GM19328 (cell line): Measurements from ENCODE around the gene C19orf33.
"Not testable (repeated sequence)": the region's sequence is repeated elsewhere in the genome, so short reads cannot be mapped to it uniquely, and the experiment has no call there.

Source experiments
- ATAC-seq: cut with Tn5 transposase; IDR thresholded peaks from one replicate; pipeline ENCODE4 v1.9.1; 2021; ENCODE audit warnings: mild to moderate bottlenecking, moderate library complexity; ENCODE audit not compliant: unreplicated experiment

C19orf33 gene

DNA sequence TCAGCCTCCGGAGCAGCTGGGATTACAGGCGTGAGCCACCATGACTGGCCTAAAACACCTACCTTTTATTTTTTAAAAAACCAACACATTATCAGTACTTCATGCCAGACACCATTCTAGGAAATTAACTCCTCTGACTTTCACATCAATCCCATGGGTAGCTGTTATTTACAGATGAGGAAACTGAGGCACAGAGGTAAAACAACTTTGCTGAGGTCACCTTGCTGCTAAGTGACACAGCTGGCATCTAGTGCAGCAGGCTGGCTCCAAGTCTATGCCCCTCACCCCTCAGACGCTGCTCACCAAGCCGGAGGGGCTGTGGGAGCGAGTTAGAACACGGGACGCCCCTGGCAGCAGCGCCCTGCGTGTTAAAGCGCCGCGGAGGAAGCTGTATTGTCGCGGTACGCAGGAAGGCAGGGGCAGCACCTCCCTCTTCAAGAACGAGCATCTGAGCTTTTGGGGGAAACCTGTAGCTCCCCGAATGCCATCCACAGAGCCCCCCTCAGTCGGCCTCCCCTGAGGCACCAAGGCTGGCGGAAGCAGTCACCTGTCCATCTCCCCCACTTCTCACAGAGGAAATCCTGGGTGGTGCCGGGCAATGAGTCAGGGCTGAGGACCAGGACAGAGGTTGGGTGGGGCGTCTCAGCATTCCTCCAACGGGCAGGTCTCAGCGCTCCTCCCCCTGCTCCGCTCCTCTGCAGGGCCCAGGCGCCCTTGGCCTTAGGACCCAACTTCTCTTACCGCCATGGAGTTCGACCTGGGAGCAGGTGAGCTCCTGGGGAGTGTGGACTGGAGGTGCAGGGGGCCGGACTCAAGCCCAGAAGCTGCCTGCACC lies at the start of gene C19orf33:
Gene C19orf33 (plus strand): TSS at position 735 of the 835 bp plus-strand sequence. CDS start 11 bp downstream, at position 746.
- ATAC-seq, result no peak

DNA sequence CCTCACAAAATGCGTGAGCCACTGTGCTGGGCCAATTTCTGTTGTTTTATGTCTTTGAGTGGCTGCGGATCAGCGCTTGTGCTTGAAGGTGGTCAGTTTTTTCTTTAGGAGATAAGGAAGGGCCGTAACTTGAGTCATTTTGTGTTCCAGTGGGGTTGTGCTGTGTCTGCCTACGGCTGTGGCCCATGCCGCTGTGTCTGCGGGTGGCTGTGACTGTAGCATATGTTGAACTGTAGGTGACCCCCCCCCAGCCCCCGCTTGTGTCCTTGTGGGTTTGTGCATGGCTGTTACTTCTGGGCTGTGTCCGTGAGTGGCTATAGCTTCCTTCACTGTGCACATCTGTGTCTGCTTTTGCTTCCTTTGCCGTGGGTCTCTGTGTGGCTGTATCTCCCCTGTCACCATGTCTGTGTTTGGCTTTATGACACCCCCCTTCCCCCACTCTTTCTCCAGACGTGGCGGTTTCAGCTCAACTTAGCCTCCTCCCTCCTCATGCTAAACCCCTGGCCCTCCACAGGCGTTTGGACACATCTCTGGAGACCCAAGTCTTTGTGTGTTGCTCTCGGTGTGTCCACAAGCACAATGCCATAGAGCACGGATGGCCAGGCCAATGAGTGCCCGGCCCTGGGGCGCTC lies 48.6 kb upstream of the C19orf33 start:
- no peak for ATAC-seq

- ATAC-seq, result not testable (repeated sequence)
These were observed 42.1 kb upstream of the C19orf33 start for GRCh38 chr19:38261942-38262341.

- no peak for ATAC-seq
These were observed 41.3 kb upstream of the C19orf33 start for GRCh38 chr19:38262585-38263268.

- no peak for ATAC-seq
These were observed 40.2 kb upstream of the C19orf33 start for GRCh38 chr19:38263689-38264485.

- ATAC-seq, result no peak
These were observed 39.4 kb upstream of the C19orf33 start, which contains the start of gene SPINT2 for GRCh38 chr19:38264486-38265212. TSS of gene SPINT2 (plus strand) at chr19:38264573. CDS start at chr19:38264893, 320 bp downstream.

GRCh38 chr19:38265213-38265861 lies 38.7 kb upstream of the C19orf33 start:
- ATAC-seq, result no peak

GRCh38 chr19:38265921-38266429 lies 38.1 kb upstream of the C19orf33 start:
- ATAC-seq, result no peak

GRCh38 chr19:38266981-38267597 lies 37.0 kb upstream of the C19orf33 start:
- ATAC-seq, result no peak

- no peak for ATAC-seq
These were observed 36.1 kb upstream of the C19orf33 start for GRCh38 chr19:38267761-38268483.

- no peak for ATAC-seq
These were observed 35.5 kb upstream of the C19orf33 start for GRCh38 chr19:38268539-38268938.

DNA sequence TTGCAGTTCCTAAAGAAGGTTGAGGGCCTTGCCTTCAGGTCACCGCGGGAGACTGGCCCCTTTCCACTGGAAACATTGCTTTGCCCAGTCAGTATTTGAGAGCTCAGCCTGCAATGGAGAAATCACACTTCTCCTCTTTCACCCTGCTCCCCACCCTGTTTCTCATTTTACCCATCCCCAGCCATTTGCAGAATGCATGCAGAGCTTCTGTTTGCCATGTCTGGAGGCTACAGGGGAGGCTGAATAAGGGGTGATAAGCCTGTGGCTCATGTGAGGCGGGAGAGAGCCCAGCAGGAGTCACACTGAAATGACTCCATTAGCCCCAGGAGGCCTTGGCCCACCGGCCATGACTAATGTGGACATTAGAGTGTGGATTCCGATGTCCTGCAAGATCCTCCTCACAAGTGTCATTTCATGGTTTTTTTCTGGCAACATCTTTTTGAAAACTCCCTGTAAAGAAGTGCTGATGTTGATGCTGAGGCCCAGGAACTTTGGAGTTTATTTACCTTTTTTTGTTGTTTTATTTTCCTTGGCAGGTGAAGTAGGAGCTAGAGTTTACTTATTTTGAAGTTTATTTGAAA lies 33.4 kb upstream of the C19orf33 start:
- ATAC-seq, result no peak

- ATAC-seq, result no peak
These were observed 30.6 kb upstream of the C19orf33 start for GRCh38 chr19:38273499-38273898.

DNA sequence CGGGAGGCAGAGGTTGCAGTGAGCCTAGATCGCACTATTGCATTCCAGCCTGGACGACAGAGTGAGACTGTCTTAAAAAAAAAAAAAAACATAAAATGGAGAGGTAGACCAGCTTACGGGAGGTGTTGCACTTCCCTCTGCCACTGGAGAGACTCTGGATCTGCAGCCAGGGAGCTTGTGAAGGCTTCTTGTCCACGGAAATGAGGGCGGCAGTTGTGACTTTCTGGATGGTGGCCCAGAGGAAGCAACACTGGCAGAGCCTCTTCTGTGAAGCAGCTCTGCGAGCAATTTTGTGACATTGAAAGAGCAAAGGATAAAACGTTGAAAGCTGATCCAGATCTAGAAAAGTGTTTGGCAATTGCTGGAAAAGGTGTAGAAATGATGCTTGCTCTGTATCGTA lies 29.3 kb upstream of the C19orf33 start:
- ATAC-seq, result no peak

GRCh38 chr19:38276942-38277517 lies 27.0 kb upstream of the C19orf33 start:
- ATAC-seq, result no peak

DNA sequence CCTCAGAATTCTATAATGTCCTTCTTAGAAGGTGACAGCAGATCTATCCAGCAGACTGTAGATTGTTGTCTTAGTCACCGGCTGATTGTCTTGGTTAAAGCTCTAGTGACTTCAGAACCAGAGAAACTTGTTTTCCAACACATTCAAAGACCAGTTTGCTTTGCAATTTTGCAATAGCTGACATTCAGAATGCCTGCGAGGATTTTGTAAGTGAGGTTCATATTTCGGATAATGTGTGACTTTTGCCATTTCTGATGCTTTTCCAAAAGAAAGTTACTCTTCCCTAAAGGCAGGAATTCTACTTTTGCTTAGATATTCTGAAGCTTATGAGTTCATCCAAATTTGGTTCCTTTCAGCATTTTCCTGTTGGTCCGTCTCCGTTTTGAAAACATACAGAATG lies 26.5 kb upstream of the C19orf33 start:
- ATAC-seq, result no peak

GRCh38 chr19:38277969-38278680 lies 25.9 kb upstream of the C19orf33 start:
- no peak for ATAC-seq
